ENCODE results near the gene BACH2. TPM values are rescaled to one million over a fixed set of nuclear protein-coding genes. Genes with fewer than 3 reads are reported as not detected.
"Not testable (repeated sequence)": the region's sequence is repeated elsewhere in the genome, so short reads cannot be mapped to it uniquely, and the experiment has no call there.

BACH2 gene
- polyA plus RNA-seq, 1 donor from 2014 or later = 21.2 TPM

DNA sequence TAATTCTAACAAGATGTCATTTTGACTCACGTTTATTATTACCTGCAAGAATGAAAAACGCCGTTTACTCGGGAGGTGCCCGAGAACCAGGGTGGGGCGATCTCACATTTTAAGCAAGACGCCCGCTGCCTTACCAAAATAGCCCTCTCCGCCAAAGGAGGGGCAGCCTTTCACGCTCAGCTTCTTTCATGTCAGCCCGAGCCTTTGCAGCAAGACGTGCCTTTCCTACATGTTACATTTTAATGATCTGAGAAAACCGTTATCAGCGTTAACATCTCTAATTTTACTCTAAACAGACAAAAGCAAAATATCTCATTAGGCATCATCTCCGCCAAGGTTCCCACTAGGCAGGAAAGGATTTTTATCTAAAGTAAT is 2.0 kb downstream of the BACH2 start:
- Mint-ChIP-seq H3K27me3 (no peaks in the 10 kb centered on the region), H3K4me1 (peaks cover 23 to 47% (median 42%) of the 10 kb centered on the region in 3 donors), H3K27ac (peak overlapping the region; percentile 86 to 100 (median 96)), H3K4me3 (peak overlapping the region; percentile 93 to 100 (median 96)), H3K36me3 (peaks cover 5% of the 10 kb centered on the region), H3K9me3 (peaks cover 0 to 2% (median 0%) of the 10 kb centered on the region in 3 donors)

GRCh38 chr6:90294008-90294511 is 2.6 kb downstream of the BACH2 start:
- Mint-ChIP-seq H3K4me1 (peaks cover 25 to 50% (median 41%) of the 10 kb centered on the region in 3 donors), H3K4me3 (peak overlapping the region; percentile 93 to 100 (median 96)), H3K9me3 (peaks cover 0 to 2% (median 0%) of the 10 kb centered on the region in 3 donors), H3K27me3 (no peaks in the 10 kb centered on the region), H3K27ac (peak overlapping the region in 2 of 3 donors; percentile 6 to 100), H3K36me3 (peaks cover 9% of the 10 kb centered on the region)

DNA sequence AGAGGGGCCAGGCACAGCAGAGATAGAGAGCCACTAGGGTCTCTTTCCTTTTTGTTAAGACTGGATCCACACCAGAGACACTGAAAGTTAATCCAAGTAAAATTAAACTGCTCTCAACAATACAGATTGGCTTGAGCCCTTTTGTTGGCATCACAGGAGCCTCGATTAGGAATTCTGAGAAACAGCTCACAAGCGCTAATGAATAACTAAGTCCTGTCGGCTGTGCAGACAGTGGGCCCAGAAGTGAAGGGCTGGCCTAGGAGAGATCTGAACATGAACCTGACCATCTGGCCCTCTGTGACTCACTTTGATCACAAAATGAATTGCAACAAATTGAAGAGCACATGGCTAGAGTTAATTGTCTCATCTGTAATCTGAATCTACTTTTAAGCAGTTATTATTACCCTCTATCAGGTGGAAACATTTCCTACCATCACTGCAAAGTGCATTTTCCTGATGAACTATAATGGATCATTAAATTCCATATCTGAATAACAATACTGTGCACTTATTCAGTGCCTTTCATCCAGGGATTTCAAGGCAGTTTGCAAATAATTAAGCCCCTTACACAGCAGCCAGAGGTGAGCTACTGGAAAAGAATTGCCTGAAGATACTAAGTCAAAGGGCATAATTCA is 3.2 kb downstream of the BACH2 start:
- Mint-ChIP-seq H3K9me3 (peaks cover 0 to 2% (median 0%) of the 10 kb centered on the region in 3 donors), H3K4me1 (peaks cover 28 to 54% (median 48%) of the 10 kb centered on the region in 3 donors), H3K4me3 (peak overlapping the region; percentile 93 to 100 (median 96)), H3K27ac (peak overlapping the region in 2 of 3 donors; percentile 6 to 100), H3K36me3 (peaks cover 9% of the 10 kb centered on the region), H3K27me3 (no peaks in the 10 kb centered on the region)

- Mint-ChIP-seq H3K4me1 (peaks cover 42 to 65% (median 64%) of the 10 kb centered on the region in 3 donors), H3K36me3 (peaks cover 9% of the 10 kb centered on the region), H3K9me3 (peaks cover 0 to 2% (median 0%) of the 10 kb centered on the region in 3 donors), H3K27me3 (peaks cover 3% of the 10 kb centered on the region), H3K4me3 (peak overlapping the region in 3 of 4 donors; percentile 4 to 100 (median 75)), H3K27ac (peak overlapping the region in 2 of 3 donors; percentile 31 to 100)
Measured at GRCh38 chr6:90291565-90291964, 5.1 kb downstream of the BACH2 start.

DNA sequence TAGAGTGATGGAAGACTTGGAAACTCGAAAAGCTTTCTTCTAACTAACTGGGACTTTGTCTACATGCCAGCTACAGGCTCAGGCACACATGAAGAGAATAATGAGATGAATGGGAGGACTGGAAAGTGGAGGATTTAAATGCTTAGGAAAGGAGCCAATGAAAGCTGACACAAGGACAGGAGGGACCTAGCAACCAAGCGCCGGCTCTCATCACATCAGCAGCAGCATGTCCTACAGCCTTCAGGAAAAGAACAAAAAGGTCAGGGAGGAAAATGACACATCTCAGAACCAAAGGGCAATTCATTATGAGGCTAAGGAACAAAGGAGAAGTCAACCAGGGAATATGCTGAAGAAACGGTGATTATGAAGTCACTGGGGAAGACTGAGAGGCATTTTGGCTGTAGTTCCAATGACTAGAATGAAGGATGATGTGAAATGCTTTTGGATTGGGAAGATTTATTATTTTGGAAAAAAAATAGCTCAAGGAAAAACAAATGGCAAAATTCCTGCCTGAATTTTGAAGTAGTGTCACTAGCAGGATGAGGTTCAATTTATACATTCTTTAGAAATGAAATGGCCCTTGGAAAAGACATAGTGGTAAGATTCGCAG is 5.7 kb downstream of the BACH2 start:
- peaks cover 3% of the 10 kb centered on the region for H3K27me3 Mint-ChIP-seq
- peaks cover 9% of the 10 kb centered on the region for H3K36me3 Mint-ChIP-seq
- peak overlapping the region; percentile 25 to 100 (median 48) for H3K4me3 Mint-ChIP-seq
- peak overlapping the region in 2 of 3 donors; percentile 6 to 100 for H3K27ac Mint-ChIP-seq
- H3K4me1 Mint-ChIP-seq = peaks cover 47 to 72% (median 67%) of the 10 kb centered on the region in 3 donors
- H3K9me3 Mint-ChIP-seq = peaks cover 0 to 2% (median 0%) of the 10 kb centered on the region in 3 donors

- peak overlapping the region in 2 of 4 donors; percentile 84 to 100 for H3K4me3 Mint-ChIP-seq
- H3K9me3 Mint-ChIP-seq = peaks cover 0 to 2% (median 0%) of the 10 kb centered on the region in 3 donors
- peaks cover 9% of the 10 kb centered on the region for H3K36me3 Mint-ChIP-seq
- H3K27ac Mint-ChIP-seq = peak overlapping the region in 1 of 3 donors; percentile 98
- peaks cover 3% of the 10 kb centered on the region for H3K27me3 Mint-ChIP-seq
- H3K4me1 Mint-ChIP-seq = peaks cover 54 to 81% (median 73%) of the 10 kb centered on the region in 3 donors
Measured at GRCh38 chr6:90289902-90290301, 6.7 kb downstream of the BACH2 start.

GRCh38 chr6:90288404-90288803 is 8.2 kb downstream of the BACH2 start:
- Mint-ChIP-seq H3K4me3 (peak overlapping the region in 2 of 4 donors; percentile 4 to 100), H3K4me1 (peaks cover 57 to 75% (median 69%) of the 10 kb centered on the region in 3 donors), H3K27me3 (peaks cover 5% of the 10 kb centered on the region), H3K36me3 (peaks cover 10% of the 10 kb centered on the region), H3K9me3 (peaks cover 0 to 2% (median 0%) of the 10 kb centered on the region in 3 donors), H3K27ac (peak overlapping the region; percentile 18 to 98 (median 61))

DNA sequence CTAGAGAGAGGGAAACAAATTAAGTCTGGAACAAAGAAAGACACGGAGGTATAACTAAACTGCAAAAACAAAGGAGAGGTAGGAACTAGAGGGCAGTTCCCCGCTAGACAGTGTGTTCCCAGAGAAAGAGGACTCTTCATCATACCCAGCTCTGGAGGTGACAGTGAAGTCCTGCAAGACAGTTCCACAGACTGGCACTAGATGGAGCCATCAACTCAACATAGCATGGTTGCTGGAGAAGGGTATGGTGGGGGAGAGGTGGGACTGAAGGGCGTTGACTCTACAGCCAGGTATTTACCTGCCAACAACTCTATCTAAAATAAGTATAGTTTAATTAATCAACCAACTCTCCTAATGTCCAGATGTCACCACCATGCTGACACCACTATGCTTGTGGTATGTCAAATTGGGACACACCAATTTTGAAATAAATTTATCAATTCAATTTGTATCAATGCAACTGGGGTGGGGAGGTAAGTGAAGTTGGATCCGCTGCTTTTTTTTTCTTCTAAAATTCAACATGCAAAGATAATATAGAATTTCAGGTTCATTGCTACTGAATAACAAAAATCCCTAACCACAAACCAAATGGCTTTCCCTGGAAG is 9.7 kb downstream of the BACH2 start:
- Mint-ChIP-seq H3K36me3 (peaks cover 10% of the 10 kb centered on the region), H3K27ac (peak overlapping the region; percentile 95 to 98 (median 97)), H3K4me3 (peak overlapping the region in 3 of 4 donors; percentile 6 to 92 (median 89)), H3K27me3 (peaks cover 5% of the 10 kb centered on the region), H3K9me3 (peaks cover 0 to 2% (median 2%) of the 10 kb centered on the region in 3 donors), H3K4me1 (peaks cover 52 to 70% (median 64%) of the 10 kb centered on the region in 3 donors)

- peak overlapping the region; percentile 74 to 92 (median 88) for H3K4me3 Mint-ChIP-seq
- peaks cover 5% of the 10 kb centered on the region for H3K27me3 Mint-ChIP-seq
- peaks cover 50 to 66% (median 65%) of the 10 kb centered on the region in 3 donors for H3K4me1 Mint-ChIP-seq
- peaks cover 0 to 2% (median 2%) of the 10 kb centered on the region in 3 donors for H3K9me3 Mint-ChIP-seq
- peak overlapping the region; percentile 95 to 98 (median 97) for H3K27ac Mint-ChIP-seq
- peaks cover 9% of the 10 kb centered on the region for H3K36me3 Mint-ChIP-seq
Measured at GRCh38 chr6:90285611-90286381, 10.8 kb downstream of the BACH2 start.

- H3K4me1 Mint-ChIP-seq = peaks cover 46 to 62% (median 61%) of the 10 kb centered on the region in 3 donors
- H3K4me3 Mint-ChIP-seq = peak overlapping the region; percentile 74 to 92 (median 88)
- H3K36me3 Mint-ChIP-seq = peaks cover 5% of the 10 kb centered on the region
Measured at GRCh38 chr6:90285042-90285481, 11.6 kb downstream of the BACH2 start.

DNA sequence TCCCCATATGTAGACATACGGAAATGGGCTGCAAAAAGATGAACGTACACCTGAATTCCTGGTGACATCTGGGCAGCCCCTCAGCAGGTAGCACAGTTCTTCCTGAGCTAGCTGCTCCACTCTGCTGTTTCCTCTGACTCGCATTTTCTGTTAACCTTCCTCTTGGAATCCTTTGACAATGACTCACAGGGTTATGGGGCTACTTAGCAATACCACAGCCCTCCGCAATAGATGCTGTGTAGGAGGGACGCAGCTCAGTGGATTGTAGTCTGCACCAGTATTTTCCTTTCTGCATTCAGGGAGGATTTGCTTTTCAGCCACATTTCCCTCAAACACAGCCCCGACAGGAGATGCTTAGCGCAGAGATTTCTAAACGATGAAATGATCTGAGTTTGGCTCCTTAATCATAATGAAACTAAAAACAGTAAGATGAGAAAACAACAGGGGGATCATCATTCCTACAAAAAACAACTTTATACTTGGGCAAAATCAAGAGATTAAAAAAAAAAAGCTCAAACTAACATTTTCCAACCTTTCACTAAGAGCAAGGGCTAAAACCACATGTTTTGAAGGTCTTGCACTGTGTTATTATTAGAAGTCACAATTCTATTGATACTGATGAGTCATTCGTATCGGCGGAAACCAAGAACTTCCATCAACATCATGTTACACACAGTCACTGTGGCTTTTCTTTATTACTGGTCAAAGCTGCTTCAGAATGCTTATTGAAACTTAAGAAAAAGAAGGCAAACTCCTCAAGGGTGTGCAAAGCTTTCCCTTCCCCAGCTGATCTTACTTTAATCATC is 12.2 kb downstream of the BACH2 start:
- H3K36me3 Mint-ChIP-seq = peaks cover 5% of the 10 kb centered on the region
- peaks cover 0 to 2% (median 0%) of the 10 kb centered on the region in 3 donors for H3K9me3 Mint-ChIP-seq
- peaks cover 45 to 61% (median 60%) of the 10 kb centered on the region in 3 donors for H3K4me1 Mint-ChIP-seq
- H3K4me3 Mint-ChIP-seq = peak overlapping the region; percentile 74 to 92 (median 88)
- peak overlapping the region; percentile 95 to 98 (median 97) for H3K27ac Mint-ChIP-seq
- peaks cover 5% of the 10 kb centered on the region for H3K27me3 Mint-ChIP-seq

More at GRCh38 chr6:90285042-90285481, 11.6 kb downstream of the BACH2 start:
- Mint-ChIP-seq H3K9me3 (peaks cover 0 to 2% (median 0%) of the 10 kb centered on the region in 3 donors), H3K27ac (peak overlapping the region; percentile 95 to 98 (median 97)), H3K27me3 (peaks cover 5% of the 10 kb centered on the region)

GRCh38 chr6:90282265-90282664 is 14.4 kb downstream of the BACH2 start:
- not testable (repeated sequence) for H3K27me3 Mint-ChIP-seq, H3K36me3 Mint-ChIP-seq, H3K9me3 Mint-ChIP-seq
- Mint-ChIP-seq H3K27ac (peak overlapping the region; percentile 57 to 92 (median 67)), H3K4me3 (peak overlapping the region in 1 of 4 donors; percentile 44), H3K4me1 (peaks cover 31 to 53% (median 53%) of the 10 kb centered on the region in 3 donors)

DNA sequence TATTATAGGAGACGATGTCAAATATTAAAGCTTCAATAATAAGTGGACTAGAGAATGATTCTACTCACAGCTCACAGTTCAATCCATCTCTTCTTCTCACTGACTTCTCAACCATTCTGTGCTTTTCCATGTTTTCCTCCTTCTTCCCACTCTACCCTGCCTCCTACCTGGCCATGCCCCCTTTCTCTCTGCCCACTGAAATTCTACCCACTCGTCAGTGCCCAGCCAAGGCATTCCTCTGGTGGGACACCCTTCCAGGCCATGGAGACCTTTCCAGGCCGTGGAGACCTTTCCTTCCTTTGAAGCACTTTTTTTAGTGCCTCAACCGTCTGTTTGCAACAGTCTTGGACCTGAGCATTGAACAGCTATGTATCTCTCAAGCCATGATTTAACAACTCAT is 18.5 kb downstream of the BACH2 start:
- Mint-ChIP-seq H3K9me3 (peaks cover 0 to 2% (median 0%) of the 10 kb centered on the region in 3 donors), H3K4me3 (no peak overlapping the region), H3K4me1 (peaks cover 21 to 55% (median 46%) of the 10 kb centered on the region in 3 donors), H3K27me3 (peaks cover 1% of the 10 kb centered on the region), H3K27ac (peak overlapping the region in 2 of 3 donors; percentile 32 to 46), H3K36me3 (no peaks in the 10 kb centered on the region)
